GM10266 (cell line): ENCODE results near the gene TESK2.

Source experiments
- DNase-seq: peaks from one replicate; pipeline ENCODE4 v3.0.0; 2012; ENCODE audit errors: extremely low spot score
- CTCF ChIP-seq: IDR thresholded peaks from 2 replicates; pipeline ENCODE4 v1.5.1; 2012; ENCODE audit warnings: mild to moderate bottlenecking, low read depth; ENCODE audit not compliant: control insufficient read depth, insufficient read depth; ENCODE audit errors: missing control alignments

The TESK2 gene

GRCh38 chr1:45380125-45380524 lies 110.8 kb downstream of the TESK2 start:
- TF ChIP-seq CTCF, result no peak
- DNase-seq, result no peak

- no peak for TF ChIP-seq CTCF
- DNase-seq, result no peak
These were observed 111.4 kb downstream of the TESK2 start for GRCh38 chr1:45379524-45379923.

GRCh38 chr1:45378184-45378583 lies 112.8 kb downstream of the TESK2 start:
- no peak for TF ChIP-seq CTCF
- no peak for DNase-seq

- TF ChIP-seq CTCF, result no peak
- no peak for DNase-seq
These were observed 115.6 kb downstream of the TESK2 start for GRCh38 chr1:45375104-45376090.

- DNase-seq, result no peak
- no peak for TF ChIP-seq CTCF
These were observed 117.4 kb downstream of the TESK2 start for GRCh38 chr1:45373573-45373972.

- TF ChIP-seq CTCF, result no peak
- no peak for DNase-seq
These were observed 120.4 kb downstream of the TESK2 start for GRCh38 chr1:45370575-45370974.

GRCh38 chr1:45365051-45365450 lies 125.9 kb downstream of the TESK2 start:
- DNase-seq, result no peak
- no peak for TF ChIP-seq CTCF
